Measurements from ENCODE around the gene HNMT. TPM values are rescaled to one million over a fixed set of nuclear protein-coding genes. Genes with fewer than 3 reads are reported as not detected.

The HNMT gene
- total and polyA plus RNA-seq, 2 experiments from 2014 or later: 4.7 to 5.6 TPM

GRCh38 chr2:137947032-137947727 is 17.1 kb upstream of the HNMT start:
- H3K27me3 ChIP-seq: no peaks in the 10 kb centered on the region
- no peaks in the 10 kb centered on the region for H3K36me3 ChIP-seq
- H3K4me1 ChIP-seq (ENCODE audit: low read depth): peaks cover 6% of the 10 kb centered on the region
- H3K9me3 ChIP-seq (ENCODE audit: low read depth): no peaks in the 10 kb centered on the region
- no peak for DNase-seq (ENCODE audit: low read depth in 1 of 2, low spot score in 1 of 2)
- TF ChIP-seq, protein P1, sequence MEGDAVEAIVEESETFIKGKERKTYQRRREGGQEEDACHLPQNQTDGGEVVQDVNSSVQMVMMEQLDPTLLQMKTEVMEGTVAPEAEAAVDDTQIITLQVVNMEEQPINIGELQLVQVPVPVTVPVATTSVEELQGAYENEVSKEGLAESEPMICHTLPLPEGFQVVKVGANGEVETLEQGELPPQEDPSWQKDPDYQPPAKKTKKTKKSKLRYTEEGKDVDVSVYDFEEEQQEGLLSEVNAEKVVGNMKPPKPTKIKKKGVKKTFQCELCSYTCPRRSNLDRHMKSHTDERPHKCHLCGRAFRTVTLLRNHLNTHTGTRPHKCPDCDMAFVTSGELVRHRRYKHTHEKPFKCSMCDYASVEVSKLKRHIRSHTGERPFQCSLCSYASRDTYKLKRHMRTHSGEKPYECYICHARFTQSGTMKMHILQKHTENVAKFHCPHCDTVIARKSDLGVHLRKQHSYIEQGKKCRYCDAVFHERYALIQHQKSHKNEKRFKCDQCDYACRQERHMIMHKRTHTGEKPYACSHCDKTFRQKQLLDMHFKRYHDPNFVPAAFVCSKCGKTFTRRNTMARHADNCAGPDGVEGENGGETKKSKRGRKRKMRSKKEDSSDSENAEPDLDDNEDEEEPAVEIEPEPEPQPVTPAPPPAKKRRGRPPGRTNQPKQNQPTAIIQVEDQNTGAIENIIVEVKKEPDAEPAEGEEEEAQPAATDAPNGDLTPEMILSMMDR (IDR thresholded peaks at IDR 0.05; ENCODE audit: low read depth, low read length): no peak
- no peak overlapping the region for H3K27ac ChIP-seq
- no peak overlapping the region for H3K4me3 ChIP-seq

GRCh38 chr2:137947728-137948336 is 16.4 kb upstream of the HNMT start:
- DNase-seq (ENCODE audit: low read depth in 1 of 2, low spot score in 1 of 2): peak; percentile 72 to 83
- TF ChIP-seq, protein P1 (IDR thresholded peaks at IDR 0.05; ENCODE audit: low read depth, low read length): peak; percentile 64
- H3K27ac ChIP-seq: no peak overlapping the region
- no peaks in the 10 kb centered on the region for H3K27me3 ChIP-seq
- H3K4me3 ChIP-seq: no peak overlapping the region
- H3K4me1 ChIP-seq (ENCODE audit: low read depth): no peaks in the 10 kb centered on the region
- H3K36me3 ChIP-seq: no peaks in the 10 kb centered on the region
- no peaks in the 10 kb centered on the region for H3K9me3 ChIP-seq (ENCODE audit: low read depth)

- no peaks in the 10 kb centered on the region for H3K9me3 ChIP-seq (ENCODE audit: low read depth)
- TF ChIP-seq, protein P1 (IDR thresholded peaks at IDR 0.05; ENCODE audit: low read depth, low read length): no peak
- H3K36me3 ChIP-seq: no peaks in the 10 kb centered on the region
- H3K27me3 ChIP-seq: no peaks in the 10 kb centered on the region
- H3K27ac ChIP-seq: no peak overlapping the region
- no peak for DNase-seq (ENCODE audit: low read depth in 1 of 2, low spot score in 1 of 2)
- H3K4me3 ChIP-seq: no peak overlapping the region
- H3K4me1 ChIP-seq (ENCODE audit: low read depth): no peaks in the 10 kb centered on the region
These were observed 15.4 kb upstream of the HNMT start for GRCh38 chr2:137948894-137949293.

DNA sequence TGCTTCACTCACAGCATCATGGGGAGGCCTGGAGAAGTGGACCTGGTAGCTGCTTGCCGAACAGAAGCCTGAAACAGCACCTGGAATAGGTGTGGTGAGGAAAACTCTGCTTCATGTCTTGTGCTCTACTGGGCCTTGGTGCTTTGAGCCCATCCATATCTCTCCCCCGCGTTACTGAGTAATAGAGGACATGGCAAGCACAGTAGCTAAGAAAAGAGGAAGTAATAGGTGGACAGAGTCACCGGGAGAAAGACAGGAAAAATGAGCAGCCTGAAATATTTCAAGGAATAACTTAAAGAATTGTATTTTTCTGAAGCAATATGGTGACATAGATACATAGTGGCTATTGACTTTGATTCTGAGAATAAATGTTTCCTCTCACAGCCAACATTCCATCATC is 14.0 kb upstream of the HNMT start:
- no peak for DNase-seq (ENCODE audit: low read depth in 1 of 2, low spot score in 1 of 2)
- Histone ChIP-seq H3K27ac (no peak overlapping the region), H3K36me3 (no peaks in the 10 kb centered on the region), H3K9me3 (ENCODE audit: low read depth) (no peaks in the 10 kb centered on the region), H3K27me3 (no peaks in the 10 kb centered on the region), H3K4me3 (no peak overlapping the region), H3K4me1 (ENCODE audit: low read depth) (no peaks in the 10 kb centered on the region)
- TF ChIP-seq, protein P1 (IDR thresholded peaks at IDR 0.05; ENCODE audit: low read depth, low read length): no peak

- Histone ChIP-seq H3K36me3 (no peaks in the 10 kb centered on the region), H3K4me1 (ENCODE audit: low read depth) (no peaks in the 10 kb centered on the region), H3K9me3 (ENCODE audit: low read depth) (no peaks in the 10 kb centered on the region), H3K4me3 (no peak overlapping the region), H3K27me3 (no peaks in the 10 kb centered on the region), H3K27ac (no peak overlapping the region)
- TF ChIP-seq, protein P1 (IDR thresholded peaks at IDR 0.05; ENCODE audit: low read depth, low read length): no peak
- DNase-seq (ENCODE audit: low read depth in 1 of 2, low spot score in 1 of 2): peak in 1 of 2 donors; percentile 49
These were observed 12.7 kb upstream of the HNMT start for GRCh38 chr2:137951586-137951985.

Measured in cardiac muscle cell (in vitro differentiated cells and primary cell).